Fibroblast of lung (primary cell): ENCODE results near the gene PRPF6. TPM values are rescaled to one million over a fixed set of nuclear protein-coding genes. Genes with fewer than 3 reads are reported as not detected.

Experiments used
- DNase-seq, 2 donors: peaks; one replicate each; pipeline versions ENCODE4 v3.0.0 to v3.0.0-alpha.2; 2010; ENCODE audit warnings: low read depth in 2 of 2
- H2AFZ ChIP-seq: 2 replicates; pipeline ENCODE4 v1.5.1; 2012; ENCODE audit warnings: low read length, control low read depth, inconsistent platforms
- H3K27ac ChIP-seq: 2 replicates; pipeline ENCODE4 v1.5.1; 2011; ENCODE audit warnings: low read length, control low read depth; ENCODE audit not compliant: insufficient read depth
- H3K27me3 ChIP-seq: 2 replicates; pipeline ENCODE4 v1.5.1; 2011; ENCODE audit warnings: mild to moderate bottlenecking, low read length; ENCODE audit not compliant: control insufficient read depth, insufficient read depth
- H3K36me3 ChIP-seq: 2 replicates; pipeline ENCODE4 v1.5.1; 2011; ENCODE audit warnings: low read length; ENCODE audit not compliant: control insufficient read depth, insufficient read depth
- H3K4me1 ChIP-seq: 2 replicates; pipeline ENCODE4 v1.5.1; 2011; ENCODE audit warnings: low read length; ENCODE audit not compliant: control insufficient read depth, insufficient read depth; ENCODE audit errors: extremely low read depth
- H3K4me2 ChIP-seq: 2 replicates; pipeline ENCODE4 v1.5.1; 2011; ENCODE audit warnings: low read length, control low read depth; ENCODE audit not compliant: insufficient read depth; ENCODE audit errors: extremely low read depth
- H3K4me3 ChIP-seq, 4 experiments: fragments of 200-600 bp in 1 of 4; sonication (generic) in 1 of 4; replicated peaks in 1 of 4; 2 replicates each; pipeline ENCODE4 v1.5.1; 2011 to 2016; ENCODE audit warnings: low read length in 4 of 4, low read depth in 3 of 4, mild to moderate bottlenecking in 3 of 4, control low read depth in 2 of 4, inconsistent platforms in 1 of 4, mixed read lengths in 1 of 4; ENCODE audit not compliant: insufficient read depth in 1 of 4; ENCODE audit errors: control extremely low read depth in 1 of 4
- H3K79me2 ChIP-seq: 2 replicates; pipeline ENCODE4 v1.5.1; 2012; ENCODE audit warnings: mild to moderate bottlenecking, low read length, inconsistent platforms; ENCODE audit not compliant: control insufficient read depth, insufficient read depth
- H3K9ac ChIP-seq: 2 replicates; pipeline ENCODE4 v1.5.1; 2011; ENCODE audit warnings: mild to moderate bottlenecking, low read length, control low read depth; ENCODE audit not compliant: insufficient read depth
- H3K9me3 ChIP-seq: 2 replicates; pipeline ENCODE4 v1.5.1; 2012; ENCODE audit warnings: low read depth, low read length; ENCODE audit not compliant: control insufficient read depth, insufficient read depth
- H4K20me1 ChIP-seq: 2 replicates; pipeline ENCODE4 v1.5.1; 2011; ENCODE audit warnings: low read length; ENCODE audit not compliant: control insufficient read depth, insufficient read depth; ENCODE audit errors: extremely low read depth
- EZH2 ChIP-seq: IDR thresholded peaks from 2 replicates; pipeline ENCODE4 v1.5.1; 2012; ENCODE audit warnings: low read length, control low read depth, mild to moderate bottlenecking; ENCODE audit errors: missing control alignments
- polyA plus RNA-seq, 2 donors: library from polyadenylated mRNA; depleted of rRNA in 1 of 2; stranded (reverse) in 1 of 2; unstranded in 1 of 2; fragments of >200 nt; gene quantifications; 2 replicates each; pipeline ENCODE4 v1.2.1, GENCODE V29; 2011 to 2012; ENCODE audit warnings: missing spikeins in 1 of 2
- total RNA-seq: library from RNA; depleted of rRNA; stranded (reverse); fragments of >200 nt; gene quantifications from 2 replicates; pipeline ENCODE4 v1.2.1, GENCODE V29; 2014
- TF ChIP-seq, protein P1 (sequence below), 2 donors: IDR thresholded peaks in 1 of 2; conservative IDR thresholded peaks in 1 of 2; 1 replicate in 1 of 2; 2 replicates in 1 of 2; pipeline ENCODE4 v1.5.1; 2011 to 2012; ENCODE audit warnings: low read length in 2 of 2, control low read depth in 1 of 2, inconsistent platforms in 1 of 2, low read depth in 1 of 2, mild to moderate bottlenecking in 1 of 2

The PRPF6 gene
- total and polyA plus RNA-seq, 2 donors (not counting 1 experiment from before 2014, with no cell fraction given) = 28.2 to 52.0 TPM

DNA sequence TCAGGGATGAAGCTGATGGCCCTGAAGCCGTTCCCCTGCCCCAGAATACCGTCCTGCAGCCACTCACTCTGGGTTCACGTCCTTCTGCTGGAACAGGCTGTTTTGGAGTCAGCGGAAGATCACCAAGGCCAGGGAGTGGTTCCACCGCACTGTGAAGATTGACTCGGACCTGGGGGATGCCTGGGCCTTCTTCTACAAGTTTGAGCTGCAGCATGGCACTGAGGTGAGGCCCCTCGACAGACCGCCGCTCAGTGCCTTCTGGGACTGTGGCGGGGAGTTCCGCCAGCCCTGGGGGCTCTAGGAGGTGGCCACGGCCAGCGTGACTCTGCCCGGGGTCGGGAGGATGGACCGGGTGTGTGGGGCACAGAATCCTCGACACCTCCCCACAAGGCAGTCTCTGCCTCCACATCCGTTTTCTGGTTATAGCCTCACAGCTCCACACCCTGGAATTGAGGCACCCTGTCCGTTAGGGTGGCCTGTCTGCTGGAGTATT, 50.9 kb downstream of the PRPF6 start:
- Histone ChIP-seq H3K36me3 (peaks cover 36% of the 10 kb centered on the region), H3K4me1 (no peaks in the 10 kb centered on the region), H3K9me3 (no peaks in the 10 kb centered on the region), H3K79me2 (no peaks in the 10 kb centered on the region), H3K27ac (no peak overlapping the region), H3K27me3 (no peaks in the 10 kb centered on the region), H3K4me2 (no peak overlapping the region), H3K4me3 (no peak overlapping the region), H4K20me1 (no peaks in the 10 kb centered on the region), H2AFZ (no peak overlapping the region), H3K9ac (no peak overlapping the region)
- no peak for DNase-seq
- TF ChIP-seq EZH2 = no peak
- TF ChIP-seq, protein P1, sequence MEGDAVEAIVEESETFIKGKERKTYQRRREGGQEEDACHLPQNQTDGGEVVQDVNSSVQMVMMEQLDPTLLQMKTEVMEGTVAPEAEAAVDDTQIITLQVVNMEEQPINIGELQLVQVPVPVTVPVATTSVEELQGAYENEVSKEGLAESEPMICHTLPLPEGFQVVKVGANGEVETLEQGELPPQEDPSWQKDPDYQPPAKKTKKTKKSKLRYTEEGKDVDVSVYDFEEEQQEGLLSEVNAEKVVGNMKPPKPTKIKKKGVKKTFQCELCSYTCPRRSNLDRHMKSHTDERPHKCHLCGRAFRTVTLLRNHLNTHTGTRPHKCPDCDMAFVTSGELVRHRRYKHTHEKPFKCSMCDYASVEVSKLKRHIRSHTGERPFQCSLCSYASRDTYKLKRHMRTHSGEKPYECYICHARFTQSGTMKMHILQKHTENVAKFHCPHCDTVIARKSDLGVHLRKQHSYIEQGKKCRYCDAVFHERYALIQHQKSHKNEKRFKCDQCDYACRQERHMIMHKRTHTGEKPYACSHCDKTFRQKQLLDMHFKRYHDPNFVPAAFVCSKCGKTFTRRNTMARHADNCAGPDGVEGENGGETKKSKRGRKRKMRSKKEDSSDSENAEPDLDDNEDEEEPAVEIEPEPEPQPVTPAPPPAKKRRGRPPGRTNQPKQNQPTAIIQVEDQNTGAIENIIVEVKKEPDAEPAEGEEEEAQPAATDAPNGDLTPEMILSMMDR (conservative IDR thresholded peaks at IDR 0.05 in 1 of 2, IDR thresholded peaks at IDR 0.05 in 1 of 2; ENCODE audit: low read depth in 1 of 2, low read length in 2 of 2) = no peak

DNA sequence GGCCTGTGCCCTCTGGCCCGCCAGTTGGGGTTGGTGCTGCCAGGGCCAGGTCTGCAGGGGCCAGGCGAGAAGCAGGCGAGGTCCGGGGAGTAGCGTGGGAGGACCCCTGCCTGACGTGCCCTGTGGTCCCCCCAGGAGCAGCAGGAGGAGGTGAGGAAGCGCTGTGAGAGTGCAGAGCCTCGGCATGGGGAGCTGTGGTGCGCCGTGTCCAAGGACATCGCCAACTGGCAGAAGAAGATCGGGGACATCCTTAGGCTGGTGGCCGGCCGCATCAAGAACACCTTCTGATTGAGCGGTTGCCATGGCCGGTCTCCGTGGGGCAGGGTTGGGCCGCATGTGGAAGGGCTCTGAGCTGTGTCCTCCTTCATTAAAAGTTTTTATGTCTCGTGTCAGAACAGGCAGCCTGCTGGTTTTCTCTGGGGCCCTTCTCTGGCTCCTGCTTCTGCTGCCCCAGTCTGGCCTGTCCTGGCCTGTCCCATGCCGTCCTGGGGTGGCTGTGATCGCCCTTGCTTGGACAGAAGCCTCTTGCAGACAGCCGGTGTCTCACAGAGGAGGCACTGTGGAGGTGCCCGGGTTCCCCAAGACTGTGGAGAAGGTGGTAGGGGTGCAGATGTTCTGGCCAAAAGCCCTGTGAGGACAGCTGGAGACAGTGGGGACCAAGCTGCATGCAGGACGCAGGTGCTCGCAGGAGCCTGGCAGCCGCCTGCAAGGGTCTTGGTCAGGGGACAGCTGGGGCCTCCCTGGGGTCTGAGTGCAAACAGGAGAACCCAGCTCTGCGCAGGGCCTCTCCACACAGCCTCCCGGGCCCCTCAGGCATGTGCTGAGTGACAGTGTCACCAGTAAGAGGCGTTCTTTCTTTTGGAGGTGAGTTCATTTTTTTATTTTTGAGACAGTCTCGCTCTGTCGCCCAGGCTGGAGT, 52.0 kb downstream of the PRPF6 start:
- H3K36me3 ChIP-seq = peaks cover 28% of the 10 kb centered on the region
- no peak overlapping the region for H3K27ac ChIP-seq

DNA sequence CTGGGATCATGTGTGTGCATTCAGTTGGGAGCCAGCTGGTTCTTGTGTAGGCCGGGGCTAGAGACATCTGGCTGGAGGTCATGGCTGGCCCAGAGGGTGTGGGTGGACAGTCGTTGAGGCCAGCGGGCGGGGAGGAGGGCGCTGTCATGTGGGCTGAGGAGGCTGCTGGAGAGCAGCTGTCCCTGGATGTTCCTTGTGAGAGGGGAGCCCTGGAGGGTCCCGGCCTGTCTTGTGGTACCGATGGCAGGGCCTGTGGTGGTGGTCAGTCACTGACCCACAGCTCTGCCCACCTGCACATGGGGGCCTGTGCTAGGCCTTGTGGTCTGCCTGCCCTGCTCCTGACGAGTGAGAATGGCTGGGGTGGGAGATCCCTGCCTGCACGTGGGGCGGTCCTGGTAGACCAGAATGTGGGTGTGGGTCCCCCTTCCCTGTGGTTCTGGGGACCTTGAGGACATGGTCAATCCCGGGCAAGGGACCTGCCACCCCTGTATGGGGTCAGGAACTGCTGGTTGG, 53.1 kb downstream of the PRPF6 start:
- Histone ChIP-seq H3K4me1 (no peaks in the 10 kb centered on the region), H2AFZ (no peak overlapping the region), H3K4me2 (no peak overlapping the region), H4K20me1 (no peaks in the 10 kb centered on the region), H3K9ac (no peak overlapping the region), H3K79me2 (no peaks in the 10 kb centered on the region), H3K4me3 (no peak overlapping the region), H3K27me3 (no peaks in the 10 kb centered on the region), H3K9me3 (no peaks in the 10 kb centered on the region), H3K27ac (no peak overlapping the region), H3K36me3 (peaks cover 24% of the 10 kb centered on the region)
- DNase-seq = peak in 1 of 2 donors; percentile 16
- TF ChIP-seq, protein P1 (conservative IDR thresholded peaks at IDR 0.05 in 1 of 2, IDR thresholded peaks at IDR 0.05 in 1 of 2; ENCODE audit: low read depth in 1 of 2, low read length in 2 of 2) = no peak
- TF ChIP-seq EZH2 = no peak

More for the DNA sequence above, 52.0 kb downstream of the PRPF6 start:
- no peak for DNase-seq
- no peaks in the 10 kb centered on the region for H3K79me2 ChIP-seq
- H3K4me2 ChIP-seq = no peak overlapping the region
- H3K9me3 ChIP-seq = no peaks in the 10 kb centered on the region
- no peak overlapping the region for H2AFZ ChIP-seq
- H3K4me3 ChIP-seq = no peak overlapping the region
- no peaks in the 10 kb centered on the region for H3K27me3 ChIP-seq
- H4K20me1 ChIP-seq = no peaks in the 10 kb centered on the region
- H3K9ac ChIP-seq = no peak overlapping the region
- TF ChIP-seq, protein P1 (conservative IDR thresholded peaks at IDR 0.05 in 1 of 2, IDR thresholded peaks at IDR 0.05 in 1 of 2; ENCODE audit: low read depth in 1 of 2, low read length in 2 of 2) = no peak
- no peak for TF ChIP-seq EZH2
- H3K4me1 ChIP-seq = no peaks in the 10 kb centered on the region
